NCI-H2227 (cell line): ENCODE measurements around the gene ERBB4.
A peak's percentile ranks its signal among the peaks of the same experiment; 100 is the strongest.
"Not testable (repeated sequence)": the region's sequence is repeated elsewhere in the genome, so short reads cannot be mapped to it uniquely, and the experiment has no call there.

Experiments
- DNase-seq: peaks from one replicate; lab custom pipeline; 2025; ENCODE audit not compliant: unreplicated experiment; lab: John Stamatoyannopoulos, UW

The ERBB4 gene

DNA sequence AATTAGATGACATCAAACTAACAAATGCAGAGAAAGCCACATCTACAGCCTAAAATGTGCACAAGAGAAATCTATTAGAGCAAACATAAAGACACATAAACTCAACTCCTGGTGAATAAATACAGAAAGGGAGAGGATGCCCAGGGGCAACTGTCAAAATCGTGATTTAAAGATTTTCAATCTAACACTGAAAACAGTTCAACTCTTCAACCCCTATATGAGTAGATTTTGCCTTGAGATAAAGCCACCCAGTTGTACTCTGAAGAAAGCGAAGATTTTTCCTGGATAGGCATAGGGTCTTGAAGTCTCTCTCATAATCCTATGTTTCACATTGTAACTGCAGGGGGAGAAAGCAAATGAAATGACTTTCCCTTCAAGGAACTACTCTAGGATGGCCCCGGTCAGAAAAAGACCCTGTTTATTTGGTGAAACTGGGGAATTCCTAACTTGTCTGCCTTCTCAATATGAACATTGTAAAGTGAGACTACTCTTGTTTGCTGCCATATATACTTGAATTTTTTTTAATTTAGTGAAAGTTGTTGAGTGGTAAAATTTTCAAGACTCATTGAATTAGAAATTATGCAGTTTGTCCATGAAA, 226.7 kb downstream of the ERBB4 start:
- no peak for DNase-seq

DNA sequence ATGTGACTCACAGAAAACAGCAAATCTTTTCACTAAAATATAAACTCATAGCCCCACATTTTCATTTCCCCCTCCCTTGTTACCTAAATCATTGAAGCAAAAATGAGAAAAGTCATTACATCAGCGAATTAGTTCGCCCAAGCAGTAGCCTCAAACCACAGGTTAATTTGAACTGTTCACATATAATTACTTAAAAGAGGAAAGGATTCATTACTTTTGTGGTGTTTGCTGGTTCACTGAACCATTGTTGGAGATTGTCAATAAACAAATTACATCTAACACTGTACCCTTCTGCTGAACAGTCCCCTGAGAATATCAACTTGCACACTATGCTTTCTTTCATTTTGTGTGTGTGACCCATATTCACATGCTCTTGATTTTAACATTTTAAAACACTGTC, 238.7 kb downstream of the ERBB4 start:
- no peak for DNase-seq

DNA sequence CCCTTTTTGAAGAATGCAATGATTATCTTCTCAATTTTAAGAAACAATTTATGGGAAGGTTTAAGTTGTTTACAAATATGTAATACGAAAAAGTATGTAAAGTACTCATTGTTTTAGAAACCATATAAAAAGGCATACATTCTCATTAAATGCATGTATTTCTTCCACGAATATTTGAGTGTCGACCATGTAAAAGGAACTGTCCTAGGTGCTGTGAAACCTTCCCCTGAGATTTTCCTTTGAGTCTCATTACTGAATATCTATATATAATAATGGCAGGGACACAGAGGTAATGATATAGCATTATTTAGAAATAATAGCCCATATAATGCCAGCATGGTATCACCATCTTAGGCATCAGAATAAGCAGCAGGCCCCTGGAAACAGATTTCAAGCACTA, 239.3 kb downstream of the ERBB4 start:
- DNase-seq: peak; percentile 24

DNA sequence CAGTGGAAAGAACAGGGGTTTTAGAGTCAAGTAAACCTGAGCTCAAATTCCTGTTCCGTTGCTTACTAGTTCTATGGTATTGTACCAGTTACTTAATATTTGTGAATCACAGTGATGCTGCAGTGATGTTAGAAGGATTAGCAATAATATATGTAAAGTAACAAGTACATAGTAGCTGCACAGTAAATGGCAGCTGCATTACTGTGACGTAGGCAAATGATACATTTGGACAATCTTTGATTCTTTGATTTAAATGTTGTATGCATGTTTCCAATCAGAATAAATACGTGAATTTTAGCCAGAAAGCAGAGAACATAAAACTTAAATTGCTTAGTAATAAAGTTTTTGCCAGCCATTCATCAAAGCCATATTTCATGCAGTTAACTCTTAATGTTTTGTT, 243.0 kb downstream of the ERBB4 start:
- no peak for DNase-seq

DNA sequence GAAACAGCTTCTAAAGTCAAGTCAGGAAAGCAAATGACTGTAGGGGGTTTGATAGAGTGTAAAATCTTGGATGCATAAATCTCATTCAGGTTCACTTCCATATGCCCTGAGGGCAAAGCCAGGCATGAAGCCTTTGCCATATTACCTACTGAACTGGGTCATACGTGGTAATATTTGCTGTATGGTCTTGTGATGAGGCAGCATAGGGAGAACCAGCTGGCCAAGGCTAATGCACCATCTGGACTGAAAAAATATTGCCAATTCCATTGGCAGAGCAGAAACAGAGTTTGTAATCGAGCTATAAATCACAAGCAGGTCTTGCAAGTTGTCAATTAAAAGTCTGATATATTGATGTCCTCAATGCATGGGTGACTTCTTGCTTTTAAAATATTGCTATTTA, 243.8 kb downstream of the ERBB4 start:
- no peak for DNase-seq

DNA sequence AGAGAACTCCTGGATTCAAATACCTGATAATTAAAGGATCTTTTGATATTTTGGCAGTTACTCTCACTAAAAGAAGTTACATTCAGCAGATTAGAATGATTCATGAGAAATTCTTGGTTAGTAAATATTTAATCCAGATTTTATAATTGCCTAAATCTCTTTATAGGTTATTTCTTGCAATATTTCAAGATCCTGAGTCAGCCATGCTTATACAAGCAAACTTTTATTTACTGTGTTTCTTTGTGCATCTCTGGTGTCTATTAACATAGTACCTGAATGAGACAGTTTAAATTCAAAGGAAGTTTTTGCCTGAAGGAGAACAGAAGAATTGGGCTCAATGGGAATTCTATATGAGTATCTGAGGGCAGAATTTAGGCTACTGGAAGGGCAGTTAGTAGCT, 249.3 kb downstream of the ERBB4 start:
- no peak for DNase-seq

DNA sequence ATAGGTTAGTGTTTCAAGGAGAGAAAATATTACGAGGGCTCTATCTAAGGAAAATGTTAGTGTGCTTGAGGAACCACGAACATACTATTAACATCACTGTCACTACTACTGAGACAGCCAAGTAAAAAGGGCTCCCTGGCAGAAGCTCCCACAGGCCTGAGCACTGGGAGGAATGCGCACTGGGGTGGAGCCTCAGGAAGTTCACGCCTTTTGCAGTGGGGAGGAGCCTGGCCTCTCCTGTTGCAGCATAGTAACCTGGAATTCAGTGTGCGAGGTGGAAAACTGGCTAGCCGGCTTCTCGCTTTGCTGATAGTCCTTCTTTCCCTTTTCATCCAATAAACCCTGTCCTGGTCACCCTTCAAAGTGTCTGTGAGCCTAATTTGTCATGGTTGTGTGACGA, 250.3 kb downstream of the ERBB4 start:
- DNase-seq: no peak

DNA sequence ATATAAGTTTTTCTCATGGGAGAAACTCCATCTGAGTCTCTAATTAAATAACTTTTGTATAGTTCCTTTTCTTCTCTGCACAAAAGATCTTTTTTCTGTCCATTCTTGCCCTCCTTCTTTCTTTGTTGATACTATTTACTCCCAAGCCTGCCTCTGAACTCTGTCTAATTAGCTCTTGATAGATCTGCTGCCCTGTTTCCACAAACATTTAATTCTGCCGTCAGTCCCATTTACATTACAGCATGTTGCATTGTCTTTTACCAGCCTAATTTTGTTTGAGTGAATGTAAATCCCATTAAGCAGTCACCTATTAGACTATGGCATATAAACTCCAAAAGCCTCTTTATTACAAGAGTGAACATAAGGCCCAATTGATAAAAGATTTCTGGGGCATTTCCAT, 254.4 kb downstream of the ERBB4 start:
- DNase-seq: no peak

DNA sequence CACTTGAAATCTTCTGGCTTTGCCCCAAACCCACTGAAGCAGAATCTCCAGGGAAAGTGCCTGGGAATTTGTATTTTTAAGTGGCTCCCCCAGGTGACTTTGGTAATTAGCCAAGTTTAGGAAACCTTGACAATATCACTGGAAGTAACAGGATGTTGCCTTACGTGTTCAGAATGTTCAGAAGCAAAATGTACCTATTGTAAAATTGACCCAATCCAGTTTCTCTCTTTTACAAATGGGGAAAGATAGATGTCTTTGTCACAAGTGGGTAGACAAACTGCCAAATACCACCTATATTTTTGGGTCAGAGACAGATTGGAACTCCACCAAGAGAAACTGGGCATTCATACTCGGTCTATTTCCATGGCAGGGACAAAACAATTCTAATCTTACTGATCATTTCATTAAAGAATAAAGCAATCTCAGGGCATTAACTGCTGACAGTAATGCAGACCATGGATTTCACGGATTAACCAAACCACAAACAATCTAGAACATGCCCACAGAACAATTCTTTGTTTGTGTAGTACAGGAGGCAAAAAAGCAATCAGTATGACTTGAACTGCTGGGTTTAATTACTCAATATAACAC, 255.8 kb downstream of the ERBB4 start:
- no peak for DNase-seq

DNA sequence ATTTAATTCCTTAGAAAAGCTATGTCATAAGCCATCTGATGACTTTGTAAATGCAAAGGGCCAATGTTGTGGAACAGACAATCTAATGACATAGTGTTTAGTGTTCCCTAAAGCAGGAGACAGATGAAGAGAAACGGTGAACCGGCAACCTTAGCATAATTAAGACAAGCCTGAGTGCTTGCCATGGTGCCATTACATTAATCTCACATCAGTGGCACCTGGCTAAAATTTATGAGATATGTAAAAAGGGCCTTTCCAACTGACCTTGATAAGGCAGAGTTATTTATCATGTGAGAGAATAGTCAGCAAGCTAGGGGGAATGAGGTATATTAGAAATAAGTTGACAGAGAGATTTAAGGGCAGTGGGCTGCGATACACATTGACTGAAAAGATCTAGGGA, 261.8 kb downstream of the ERBB4 start:
- no peak for DNase-seq

DNA sequence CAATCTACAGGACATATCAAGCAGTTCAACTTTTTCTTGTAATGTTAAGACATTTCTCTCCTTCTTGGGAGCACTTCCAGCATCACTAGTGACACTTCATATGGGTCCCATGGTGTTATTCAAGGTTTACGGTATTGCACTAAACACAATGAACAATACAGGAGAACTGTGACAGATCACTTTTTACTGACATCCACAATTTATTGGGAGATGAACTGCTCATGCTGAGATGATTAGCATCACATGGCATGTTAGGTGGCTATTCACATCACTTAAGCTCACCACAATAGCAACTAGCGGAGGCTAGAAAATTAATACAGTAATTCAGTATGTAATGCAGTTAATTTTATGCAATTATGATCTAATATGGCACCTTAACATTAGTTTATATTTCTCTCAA, 264.4 kb downstream of the ERBB4 start:
- DNase-seq: peak; percentile 26

DNA sequence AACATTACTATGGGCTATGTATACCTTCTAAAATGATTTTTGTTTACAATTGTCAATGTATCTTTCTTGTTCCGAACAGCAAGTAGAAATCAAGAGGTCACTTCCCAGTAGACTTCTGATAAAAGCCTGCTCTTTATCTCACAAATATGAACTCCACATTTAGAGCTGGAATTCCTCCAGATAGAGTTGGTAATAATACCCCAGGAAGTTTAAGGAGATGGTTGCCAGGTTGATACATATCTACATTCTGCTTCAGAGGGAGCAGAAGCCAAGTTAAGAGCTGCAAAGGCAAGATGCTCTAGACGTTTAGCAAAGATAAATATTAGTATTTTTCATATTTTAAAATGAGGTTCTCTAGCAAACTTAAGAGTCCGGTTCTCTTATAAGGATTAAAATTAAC, 267.0 kb downstream of the ERBB4 start:
- no peak for DNase-seq

DNA sequence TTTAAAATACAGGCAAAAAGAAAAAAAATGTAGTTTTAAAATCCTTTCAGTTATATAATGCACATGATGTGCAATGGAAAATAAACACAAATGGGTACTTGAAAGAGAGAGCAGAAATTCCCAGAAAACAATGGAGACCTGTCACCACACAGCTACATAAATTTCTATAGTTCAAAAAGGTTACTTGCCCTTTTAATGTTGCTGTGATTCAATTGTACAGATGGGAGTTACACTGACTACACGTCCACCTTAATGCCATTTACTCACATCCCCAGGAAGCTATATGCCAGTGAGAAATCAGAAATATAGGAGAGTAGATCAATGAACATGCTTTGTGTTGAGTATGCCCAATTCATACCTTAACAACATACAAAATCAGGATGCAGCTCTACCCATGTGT, 269.6 kb downstream of the ERBB4 start:
- DNase-seq: no peak

DNA sequence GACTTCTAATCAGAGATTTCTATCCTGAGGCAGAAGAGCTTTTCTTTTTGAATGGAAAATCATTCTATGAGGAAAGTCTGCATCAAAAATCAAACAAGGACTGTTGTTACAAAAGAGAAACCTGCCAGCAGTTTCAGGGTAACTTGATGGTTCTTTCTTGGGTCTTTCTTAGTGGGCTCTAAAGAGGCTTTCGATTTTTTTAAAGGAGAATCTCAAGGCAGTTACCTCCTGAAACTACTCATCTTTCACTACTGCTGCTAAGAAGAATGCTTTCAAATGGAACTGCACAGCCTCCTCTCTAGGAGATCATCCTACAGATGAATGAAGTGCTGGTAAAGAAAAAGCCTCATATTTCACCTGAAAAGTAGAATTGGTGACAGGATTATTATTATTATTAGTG, 272.3 kb downstream of the ERBB4 start:
- no peak for DNase-seq

DNA sequence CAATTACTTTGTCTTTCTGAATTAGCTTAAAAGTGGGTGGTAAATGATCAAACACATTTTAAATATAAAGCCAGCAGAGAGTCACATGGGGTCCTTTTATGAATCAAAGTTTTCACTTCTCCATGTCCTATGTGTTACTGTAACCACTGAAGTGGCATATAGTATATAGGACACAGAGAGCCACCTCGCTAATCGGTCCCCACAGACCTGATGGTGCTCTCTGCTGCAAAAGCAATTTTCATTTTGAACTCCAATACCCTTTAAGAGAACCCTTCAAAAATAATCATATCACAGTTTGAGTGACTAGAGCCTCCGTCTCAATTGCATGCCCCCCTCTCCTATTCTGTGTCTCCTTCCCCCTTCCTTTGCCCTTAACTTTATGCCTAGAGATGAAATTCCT, 272.8 kb downstream of the ERBB4 start:
- DNase-seq: no peak

DNA sequence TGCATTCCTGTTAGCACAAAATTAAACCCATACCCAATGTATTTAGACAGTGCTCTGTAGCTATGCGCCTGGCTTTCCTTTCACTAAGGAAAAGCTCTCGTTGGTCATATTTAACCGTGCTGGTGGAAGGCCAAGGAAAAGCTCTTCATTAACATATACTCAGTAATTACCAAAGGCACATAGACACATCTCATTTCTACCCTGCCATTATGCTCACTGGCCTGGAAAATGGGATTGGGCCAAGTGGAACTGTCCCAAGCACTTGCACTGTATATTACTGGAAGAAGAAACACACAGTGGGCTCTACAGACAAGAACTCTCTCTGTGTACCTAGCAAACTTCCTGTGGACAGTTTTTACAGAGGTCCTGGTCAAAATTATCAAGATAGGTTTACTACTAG, 274.4 kb downstream of the ERBB4 start:
- no peak for DNase-seq

DNA sequence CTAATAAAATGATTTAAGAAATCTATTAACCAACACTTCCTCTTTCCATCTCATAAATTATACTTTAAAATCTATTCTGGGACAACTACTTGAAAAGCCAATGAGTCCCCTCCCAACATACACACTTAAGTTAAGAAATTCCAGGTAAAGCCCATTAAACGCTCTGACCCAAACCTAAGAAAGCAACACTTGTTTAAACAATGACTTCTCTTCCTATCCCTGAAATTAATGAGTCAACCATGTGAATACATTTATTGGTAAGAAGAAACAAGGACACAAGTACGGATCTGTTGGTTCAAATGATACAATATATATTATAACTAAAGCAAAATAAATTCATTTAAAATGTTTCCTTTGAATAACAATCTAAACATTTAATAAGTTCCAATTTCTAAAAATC, 279.4 kb downstream of the ERBB4 start:
- DNase-seq: no peak

DNA sequence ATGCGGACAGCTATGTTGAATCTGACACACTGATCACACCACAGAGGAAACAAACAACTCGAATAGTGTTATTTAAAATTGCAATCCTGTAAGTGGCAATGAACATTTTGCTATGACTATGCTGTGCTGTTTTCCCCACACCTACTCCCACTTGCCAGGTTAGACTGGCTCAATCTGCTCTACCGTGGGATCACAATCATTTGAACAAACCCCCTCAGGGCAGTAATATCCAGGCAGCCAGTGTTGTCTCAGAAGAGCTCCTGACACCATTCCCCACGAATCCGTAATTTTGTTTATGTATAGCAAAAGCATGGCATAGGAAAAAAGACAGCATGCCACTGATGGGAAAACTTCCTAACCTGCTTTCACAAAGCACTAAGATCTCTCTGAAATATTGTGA, 284.3 kb downstream of the ERBB4 start:
- DNase-seq: no peak

DNA sequence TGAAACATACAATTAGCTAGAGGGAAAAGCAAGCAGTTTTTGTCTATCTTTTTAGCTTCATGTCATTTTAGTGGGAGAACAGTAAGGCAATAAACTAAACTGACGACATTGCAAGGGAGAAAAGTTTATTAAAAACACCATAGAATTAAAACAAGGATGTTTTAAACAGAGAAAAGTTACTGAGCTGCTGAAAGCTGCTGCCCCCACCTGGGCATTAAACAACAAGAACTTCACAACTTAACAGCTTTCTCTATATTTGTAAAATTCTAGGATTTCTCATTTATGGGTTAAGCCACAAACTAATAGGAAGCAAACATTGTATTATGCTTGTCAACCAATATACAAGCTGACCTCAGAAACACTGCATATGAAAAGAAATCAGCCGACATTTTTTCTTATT, 289.2 kb downstream of the ERBB4 start:
- DNase-seq: no peak

DNA sequence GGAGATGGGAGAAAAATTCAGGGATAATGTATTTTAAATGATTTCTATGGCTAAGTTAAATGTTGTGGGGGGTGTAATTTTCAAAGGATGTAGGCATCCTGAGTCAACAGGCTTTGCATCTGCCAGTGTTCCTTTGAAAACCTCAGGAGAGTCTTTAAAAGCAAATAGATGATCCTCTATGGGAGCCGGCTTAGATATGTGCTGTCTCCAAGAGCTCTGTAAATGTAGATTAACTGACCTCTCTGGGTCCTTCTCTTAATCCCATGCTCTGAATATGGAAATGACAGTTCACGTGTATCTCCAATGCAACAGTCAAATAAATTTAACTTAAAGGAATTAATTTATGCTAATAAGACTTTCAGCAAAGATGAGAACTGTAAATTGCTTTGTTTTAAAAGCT, 292.7 kb downstream of the ERBB4 start:
- no peak for DNase-seq

DNA sequence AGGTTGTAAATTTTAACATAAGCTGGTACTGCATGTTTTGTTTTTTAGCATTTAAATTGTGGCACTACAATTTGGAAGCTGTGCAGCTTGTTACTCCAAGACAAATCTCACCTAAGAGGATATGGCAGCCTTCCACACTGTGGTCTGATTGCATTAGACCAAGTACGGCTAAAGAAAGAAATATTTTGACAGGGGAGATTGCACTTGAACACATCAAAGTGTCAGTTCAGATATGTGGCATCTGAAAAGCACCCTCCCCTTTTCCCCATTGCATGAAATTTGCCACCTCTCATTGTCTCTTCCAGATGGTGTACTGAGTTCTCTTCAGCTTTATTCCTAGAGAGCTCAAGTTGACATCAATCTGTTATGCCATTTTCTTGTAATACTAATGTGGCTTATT, 295.9 kb downstream of the ERBB4 start:
- DNase-seq: peak; percentile 44

DNA sequence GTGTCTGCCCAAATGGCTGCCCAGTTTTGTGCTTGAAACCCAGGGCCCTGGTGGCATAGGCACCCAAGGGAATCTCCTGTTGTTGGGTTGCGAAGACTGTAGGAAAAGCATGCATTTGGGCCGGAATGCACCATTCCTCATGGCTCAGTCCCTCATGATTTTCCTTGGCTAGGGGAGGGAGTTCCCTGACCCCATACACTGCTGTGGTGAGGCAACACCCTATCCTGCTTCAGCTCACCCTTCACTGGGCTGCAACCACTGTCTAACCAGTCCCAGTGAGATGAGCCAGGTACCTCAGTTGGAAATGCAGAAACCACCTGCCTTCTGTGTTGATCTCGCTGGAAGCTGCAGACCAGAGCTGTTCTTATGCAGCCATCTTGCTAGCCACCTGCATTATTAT, 300.4 kb downstream of the ERBB4 start:
- DNase-seq: not testable (repeated sequence)

DNA sequence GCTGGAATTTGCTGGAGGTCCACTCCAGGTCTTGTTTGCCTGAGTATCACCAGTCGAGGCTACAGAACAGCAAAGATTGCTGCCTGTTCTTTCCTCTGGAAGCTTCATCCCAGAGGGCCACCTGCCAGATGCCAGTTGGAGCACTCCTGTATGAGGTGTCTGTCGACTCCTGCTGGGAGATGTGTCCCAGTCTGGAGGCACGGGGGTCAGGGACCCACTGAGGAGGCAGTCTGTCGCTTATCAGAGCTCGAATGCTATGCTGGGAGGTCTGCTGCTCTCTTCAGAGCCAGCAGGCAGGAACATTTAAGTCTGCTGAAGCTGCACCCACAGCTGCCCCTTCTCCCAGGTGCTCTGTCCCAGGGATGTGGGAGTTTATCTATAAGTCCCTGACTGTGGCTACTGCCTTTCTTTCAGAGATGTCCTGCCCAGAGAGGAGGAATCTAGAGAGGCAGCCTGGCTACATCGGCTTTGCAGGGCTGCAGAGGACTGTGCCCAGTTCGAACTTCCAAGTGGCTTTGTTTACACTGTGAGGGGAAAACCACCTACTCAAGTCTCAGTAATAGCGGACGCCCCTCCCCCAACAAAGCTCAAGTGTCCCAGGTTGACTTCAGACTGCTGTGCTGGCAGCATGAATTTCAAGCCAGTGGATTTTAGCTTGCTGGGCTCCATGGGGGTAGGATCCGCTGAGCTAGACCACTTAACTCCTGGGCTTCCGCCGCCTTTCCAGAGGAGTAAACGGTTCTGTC, 301.1 kb downstream of the ERBB4 start:
- peak; percentile 77 for DNase-seq
